DLD1 (cell line): ENCODE data around the gene HOXA10.

ENCODE experiments used
- in situ Hi-C: cut with HindIII; loops from 2 replicates; pipeline ENCODE4 v1.10.0; 2017; ENCODE audit warnings: low sequenced_read_pairs

The HOXA10 gene

DNA sequence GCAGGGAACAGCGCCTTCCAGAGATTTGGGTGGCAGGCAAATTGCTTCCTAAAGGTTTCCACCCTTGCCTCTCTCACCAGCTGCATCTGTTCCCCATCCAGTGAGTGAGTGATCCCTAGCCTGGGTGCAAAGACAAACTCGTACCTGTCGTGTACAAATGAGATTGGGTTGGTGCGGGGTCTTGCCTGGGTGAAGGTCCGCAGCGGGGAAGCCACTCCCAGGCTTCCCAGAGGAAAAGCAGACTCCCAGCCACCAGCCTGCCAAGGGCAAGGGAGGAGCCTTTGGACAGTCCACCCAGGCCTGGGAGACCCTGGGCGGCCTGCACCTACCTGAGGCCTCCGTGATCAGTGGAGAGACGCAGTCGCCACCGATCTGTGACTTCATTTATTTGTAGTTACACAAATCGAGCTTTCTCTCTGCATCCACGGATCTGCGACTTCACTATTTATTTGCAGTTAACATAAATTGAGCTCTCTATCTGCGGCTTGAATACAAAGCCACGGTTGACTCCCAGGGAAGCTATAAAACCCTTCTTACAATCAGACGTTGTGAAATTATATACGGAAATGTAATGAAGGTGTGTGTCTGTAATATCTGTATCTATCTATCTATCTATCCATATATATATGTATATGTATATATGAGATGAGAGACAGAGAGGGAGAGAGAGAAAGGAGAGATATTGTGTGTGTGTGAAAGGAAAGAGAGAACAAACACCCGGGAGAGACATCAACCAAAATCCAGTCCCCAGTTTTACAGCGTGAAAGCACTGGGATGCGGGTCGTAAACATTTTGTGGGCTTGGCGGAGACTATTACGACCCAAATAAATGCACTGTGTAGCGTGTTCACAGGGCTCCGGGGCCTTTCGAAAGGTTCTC is 14.6 kb downstream of the HOXA10 start:
- in situ Hi-C loops, result loop anchor here (5.0 to 10.0 kb wide), 2 partner anchors 32 to 305 kb away; no protein-coding TSS in a partner anchor

DNA sequence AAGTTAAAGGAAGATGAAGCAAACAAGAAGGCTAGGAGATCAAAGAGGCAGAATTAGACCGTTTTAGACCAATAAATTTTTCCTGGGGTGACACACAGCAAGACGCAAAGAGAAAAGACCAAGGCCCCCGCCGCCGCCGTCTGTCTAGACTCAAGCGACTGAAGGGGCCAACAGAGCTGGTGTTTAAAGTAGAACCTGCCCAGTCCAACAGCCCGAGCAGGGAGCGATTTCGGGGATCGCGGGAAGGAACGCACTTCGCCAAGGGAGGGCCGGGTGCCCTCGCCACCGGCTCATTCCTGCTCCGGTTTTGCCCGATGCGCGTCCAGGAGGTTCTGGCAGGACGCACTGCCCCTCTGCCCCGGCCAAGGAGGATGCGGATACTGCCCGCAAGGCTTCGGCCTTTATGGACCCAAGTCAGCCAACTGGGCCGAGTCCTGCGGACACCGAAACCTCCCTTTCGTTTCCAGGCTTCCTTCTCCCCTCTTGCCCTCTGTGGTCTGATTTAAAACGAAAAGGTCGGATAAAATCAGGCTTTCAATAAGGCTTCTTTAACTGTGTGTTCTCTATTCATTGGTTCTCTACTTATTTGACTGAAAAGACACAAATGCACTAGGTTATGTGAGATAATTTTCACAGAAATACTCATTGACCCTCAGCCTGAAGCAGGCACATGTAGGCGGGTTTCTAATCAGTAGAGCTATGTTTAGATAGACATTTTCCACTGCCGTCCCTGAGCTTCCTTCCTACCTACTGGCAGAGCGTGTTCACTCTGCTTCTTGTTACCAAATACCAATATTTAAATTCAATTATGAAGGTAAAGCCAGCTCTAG is 15.5 kb downstream of the HOXA10 start:
- in situ Hi-C loops, result no loop called here

- in situ Hi-C loops, result no loop called here
Measured at GRCh38 chr7:27157702-27158431, 16.3 kb downstream of the HOXA10 start.

GRCh38 chr7:27156916-27157701 is 17.0 kb downstream of the HOXA10 start:
- in situ Hi-C loops, result no loop called here

DNA sequence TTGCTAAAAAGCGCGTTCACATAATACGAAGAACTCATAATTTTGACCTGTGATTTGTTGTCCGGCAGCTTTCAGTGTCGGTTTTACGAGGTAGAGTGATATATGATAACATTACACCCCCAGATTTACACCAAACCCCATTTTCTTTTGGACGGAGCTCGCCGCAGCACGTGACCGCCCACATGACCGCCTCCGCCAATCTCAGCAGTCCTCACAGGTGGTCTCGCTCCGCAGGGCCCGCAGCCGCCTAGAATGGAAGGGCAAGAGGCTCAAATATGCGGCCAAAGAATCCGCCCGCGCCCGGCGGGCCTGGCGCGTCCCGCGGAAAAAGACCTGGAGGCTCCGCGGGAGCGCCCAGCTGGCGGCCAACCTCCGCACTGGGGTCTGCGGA is 17.6 kb downstream of the HOXA10 start, which contains the start of gene HOXA7:
Gene HOXA7, minus strand, starts transcription at position 168 of the 391 bp plus-strand sequence. Its CDS starts 130 bp downstream, at position 38.
- in situ Hi-C loops, result no loop called here

GRCh38 chr7:27155816-27156507 is 18.2 kb downstream of the HOXA10 start:
- in situ Hi-C loops, result no loop called here

DNA sequence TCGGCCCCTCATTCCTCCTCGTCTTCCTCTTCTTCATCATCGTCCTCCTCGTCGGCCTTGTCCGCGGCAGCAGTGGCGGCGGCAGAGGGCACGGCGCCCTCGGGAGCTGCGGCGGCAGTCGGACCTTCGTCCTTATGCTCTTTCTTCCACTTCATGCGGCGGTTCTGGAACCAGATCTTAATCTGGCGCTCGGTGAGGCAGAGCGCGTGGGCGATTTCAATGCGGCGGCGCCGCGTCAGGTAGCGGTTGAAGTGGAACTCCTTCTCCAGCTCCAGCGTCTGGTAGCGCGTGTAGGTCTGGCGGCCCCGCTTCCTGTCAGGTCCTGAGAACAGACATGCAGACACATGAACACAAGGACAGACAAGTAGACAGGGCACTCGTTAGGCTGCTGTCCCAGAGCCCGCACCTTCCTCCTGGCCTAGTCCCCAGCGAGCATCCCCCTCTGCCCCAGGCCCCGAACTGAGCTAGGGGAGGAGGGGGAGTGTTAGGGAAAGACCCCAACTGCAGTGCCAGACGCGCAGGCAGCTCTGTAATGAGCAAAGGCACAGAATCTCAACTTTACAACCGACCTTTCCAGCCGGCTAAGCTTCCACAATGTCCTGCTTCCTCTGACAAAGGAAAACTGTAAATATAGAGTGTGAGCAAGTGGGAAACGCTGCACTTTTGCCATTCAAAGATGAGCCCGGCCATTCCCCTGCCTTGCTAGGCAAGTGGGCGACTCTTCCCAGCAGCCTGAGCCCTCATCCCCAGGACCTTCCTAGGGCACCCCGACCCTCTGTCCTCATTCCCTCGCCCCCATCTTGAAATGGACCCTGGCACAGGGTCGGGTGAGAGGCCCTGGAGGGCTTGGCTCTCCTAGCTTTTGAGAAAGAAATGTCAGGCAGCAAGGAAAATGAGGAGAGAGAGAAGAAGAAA is 19.0 kb downstream of the HOXA10 start:
- in situ Hi-C loops, result no loop called here

DNA sequence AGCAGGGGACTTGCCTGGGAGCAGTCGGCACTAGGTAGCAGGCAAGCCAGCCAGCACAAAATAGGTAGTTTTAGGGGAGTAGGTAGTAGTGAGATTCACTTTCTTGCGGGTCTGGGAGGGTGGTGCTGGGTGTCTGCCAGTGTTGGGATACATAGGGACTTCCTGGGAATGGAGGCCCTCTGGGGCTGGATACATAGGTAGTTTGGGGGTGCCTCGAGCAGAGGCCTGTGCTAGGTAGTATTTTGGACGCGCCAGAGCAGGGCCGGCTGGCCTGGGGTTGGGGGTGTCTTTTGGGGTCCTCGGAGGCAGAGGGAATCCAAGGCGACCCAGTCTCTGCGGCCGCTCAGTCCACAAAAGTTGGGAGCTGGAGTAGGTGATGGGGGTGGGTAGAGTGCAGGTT is 19.8 kb downstream of the HOXA10 start:
- in situ Hi-C loops, result no loop called here

- in situ Hi-C loops, result no loop called here
Measured at GRCh38 chr7:27153526-27153925, 20.6 kb downstream of the HOXA10 start.

GRCh38 chr7:27152816-27153442 is 21.2 kb downstream of the HOXA10 start:
- in situ Hi-C loops, result no loop called here

DNA sequence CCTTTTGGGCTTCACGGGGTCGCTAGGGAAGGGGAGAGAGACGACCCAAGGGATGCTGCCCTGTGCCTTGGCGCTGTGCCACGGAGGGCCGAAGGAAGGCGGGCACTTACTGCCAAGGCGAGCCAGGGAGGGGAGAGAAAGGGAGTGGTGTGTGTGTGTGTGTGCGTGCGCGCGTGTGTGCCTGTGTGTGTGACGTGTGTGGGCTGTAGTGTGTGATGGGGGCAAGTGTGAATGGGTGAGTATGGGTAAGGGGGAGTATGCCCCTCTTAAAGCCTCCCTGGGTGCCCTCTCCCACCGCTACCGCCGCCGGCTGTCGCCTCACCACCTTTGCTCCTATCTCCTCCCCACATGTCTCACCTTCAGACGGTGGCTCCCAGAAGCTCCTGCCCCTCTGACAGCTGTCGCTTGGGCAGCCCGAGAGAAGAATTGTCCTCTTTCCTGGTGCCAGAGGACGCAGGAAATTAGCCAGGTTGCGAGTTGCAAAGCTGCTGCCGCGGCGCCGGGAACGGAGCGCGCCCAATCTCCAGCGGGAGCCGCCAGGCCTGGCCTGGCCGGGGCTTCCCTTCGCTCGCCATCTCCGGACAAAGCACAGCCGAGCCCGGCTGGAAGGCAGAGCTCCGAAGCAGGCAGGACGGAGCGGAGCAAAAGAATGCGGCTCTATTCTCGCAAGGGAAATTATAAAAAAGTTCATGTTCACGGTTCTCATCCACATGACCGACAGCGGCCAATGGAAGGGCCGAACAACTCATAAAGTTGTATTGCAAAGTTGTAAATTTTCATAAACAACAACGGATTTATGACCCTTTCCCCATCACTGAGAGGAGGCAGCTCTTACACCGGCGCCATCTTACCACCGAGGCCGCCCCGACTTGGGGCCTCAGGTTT is 21.9 kb downstream of the HOXA10 start, which contains the start of gene HOXA3:
Gene HOXA3, minus strand, starts transcription at position 653 of the 885 bp plus-strand sequence. CDS start 41,943 bp downstream, outside the sequence.
- in situ Hi-C loops, result no loop called here

DNA sequence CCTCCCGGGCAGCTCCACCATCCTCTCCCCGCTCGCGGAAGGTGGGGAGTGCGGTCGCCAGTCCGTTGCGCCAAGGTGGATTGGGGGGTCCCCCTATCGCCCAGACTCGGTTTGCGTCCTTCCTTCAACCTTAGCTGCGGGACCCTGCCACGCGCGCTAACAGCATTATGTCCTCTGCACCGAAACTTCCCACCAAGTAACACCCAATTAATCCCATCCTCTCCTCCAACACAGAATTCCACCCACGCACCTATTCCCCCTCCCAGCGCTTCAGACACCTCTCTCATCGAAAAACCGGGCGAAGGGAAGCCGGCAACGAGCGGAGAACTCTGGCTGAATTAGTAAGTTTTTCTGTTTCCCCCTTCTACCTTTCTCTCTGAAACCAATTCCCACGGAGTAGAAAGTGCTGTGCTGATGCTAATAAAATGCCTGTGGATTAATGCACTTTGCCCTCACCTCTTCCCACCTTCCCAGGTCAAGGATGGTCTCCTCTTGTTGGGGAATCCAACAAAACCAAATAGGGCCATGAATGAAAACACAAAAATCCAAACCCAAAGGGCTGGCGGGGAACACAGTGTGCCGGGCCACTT is 22.7 kb downstream of the HOXA10 start:
- in situ Hi-C loops, result no loop called here

GRCh38 chr7:27150568-27151340 is 23.4 kb downstream of the HOXA10 start:
- in situ Hi-C loops, result no loop called here

- in situ Hi-C loops, result no loop called here
Measured at GRCh38 chr7:27149842-27150567, 24.1 kb downstream of the HOXA10 start.
